T1000 (cell line): ENCODE measurements around the gene OR7C1.
"Not testable (repeated sequence)": the region's sequence is repeated elsewhere in the genome, so short reads cannot be mapped to it uniquely, and the experiment has no call there.

Experiments
- DNase-seq: peaks from one replicate; lab custom pipeline; 2025; ENCODE audit warnings: mixed read lengths; lab: John Stamatoyannopoulos, UW

OR7C1 gene

DNA sequence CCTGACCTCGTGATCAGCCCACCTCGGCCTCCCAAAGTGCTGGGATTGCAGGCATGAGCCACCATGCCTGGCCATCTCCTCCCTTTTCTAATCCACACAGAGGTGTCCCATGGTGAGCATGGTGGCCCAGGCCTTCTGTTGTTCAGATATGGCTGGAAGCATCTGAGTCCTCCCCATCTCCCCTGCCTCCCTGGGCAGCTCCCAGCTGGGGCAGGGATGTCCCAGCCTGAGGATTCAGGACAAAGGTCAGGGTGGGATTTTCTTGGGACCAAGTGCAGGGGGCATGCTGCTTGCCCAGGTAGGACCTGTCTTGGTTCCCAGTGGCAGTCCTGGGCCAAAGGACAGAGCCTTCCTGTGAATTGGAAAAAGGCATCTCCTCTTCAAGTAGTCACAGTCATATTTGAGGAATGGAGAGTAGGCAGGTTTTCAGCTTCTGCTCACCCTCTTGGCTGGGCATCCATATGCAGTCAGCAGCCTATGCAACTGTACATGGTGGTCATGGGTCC lies 67.5 kb downstream of the OR7C1 start:
- no peak for DNase-seq

DNA sequence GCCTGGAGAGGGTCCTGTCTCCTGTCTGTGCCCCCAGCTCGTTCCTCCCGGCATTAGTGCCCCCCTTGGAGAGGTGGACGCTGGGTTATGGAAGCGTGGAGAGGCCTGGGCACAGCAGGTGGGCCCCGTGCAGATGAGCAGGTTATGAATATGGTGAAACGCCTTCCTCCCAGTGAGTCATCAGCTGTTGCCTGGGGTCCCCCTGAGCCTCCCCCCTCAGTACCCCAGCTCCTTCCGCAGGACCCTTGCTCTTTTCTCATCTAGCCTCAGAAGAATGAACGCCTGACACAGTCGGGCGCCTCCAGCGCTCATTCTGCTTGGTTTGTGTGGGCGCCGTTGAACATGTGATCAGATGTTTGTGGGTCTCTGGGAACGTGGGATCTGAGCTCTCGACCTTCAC lies 69.1 kb downstream of the OR7C1 start:
- not testable (repeated sequence) for DNase-seq

GRCh38 chr19:14765403-14765802 lies 69.6 kb downstream of the OR7C1 start:
- DNase-seq = not testable (repeated sequence)

- no peak for DNase-seq
Observed at GRCh38 chr19:14764401-14764800, 70.6 kb downstream of the OR7C1 start.

- no peak for DNase-seq
Observed at GRCh38 chr19:14763497-14764145, 71.4 kb downstream of the OR7C1 start.

DNA sequence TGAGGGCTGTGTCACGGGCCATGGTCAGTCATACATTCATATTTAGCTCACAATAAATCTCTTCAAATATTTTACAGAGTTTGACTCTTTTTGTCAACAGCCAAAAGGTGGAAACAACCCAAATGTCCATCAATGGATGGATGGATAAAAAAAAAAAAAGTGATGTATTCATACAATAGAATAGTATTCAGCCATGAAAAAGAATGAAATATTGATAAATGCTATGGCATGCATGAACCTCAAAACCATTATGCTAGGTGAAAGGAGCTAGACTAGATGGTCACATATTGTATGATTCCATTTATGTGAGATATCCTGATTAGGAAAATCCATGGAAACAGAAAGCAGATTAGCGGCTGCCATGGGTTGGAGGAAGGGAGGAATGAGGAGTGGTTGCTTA lies 72.9 kb downstream of the OR7C1 start:
- no peak for DNase-seq

- no peak for DNase-seq
Observed at GRCh38 chr19:14761607-14762006, 73.4 kb downstream of the OR7C1 start.

DNA sequence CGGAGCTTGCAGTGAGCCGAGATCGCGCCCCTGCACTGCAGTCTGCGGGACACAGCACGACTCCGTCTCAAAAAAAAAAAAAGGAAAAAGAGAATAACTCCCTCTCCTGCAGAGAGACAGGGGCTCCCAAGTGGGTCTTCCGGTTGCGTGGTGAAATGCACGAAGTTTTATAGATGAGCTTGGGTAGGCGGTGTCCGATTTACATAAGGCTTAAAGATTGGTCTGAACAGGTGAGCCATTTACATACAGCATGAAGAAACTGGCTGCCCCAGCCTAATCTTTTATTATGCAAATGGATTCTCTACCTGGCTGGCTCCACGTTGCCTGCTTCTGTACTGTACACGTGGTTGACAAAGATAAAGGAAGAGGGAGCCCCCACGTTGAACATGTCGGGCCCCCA lies 76.2 kb downstream of the OR7C1 start:
- no peak for DNase-seq

- no peak for DNase-seq
Observed at GRCh38 chr19:14748601-14749000, 86.4 kb downstream of the OR7C1 start.
